Stimulated activated CD8-positive, alpha-beta memory T cell treated with anti-CD3 and anti-CD28 coated beads, Interleukin-15, amount 100 ng/mL, for 48 hours (primary cell): ENCODE results near the gene AQR.

ENCODE experiments used
- DNase-seq, 2 donors: peaks; one replicate each; pipeline ENCODE4 v3.0.0-alpha.2; 2020; ENCODE audit warnings: low read depth in 2 of 2

The AQR gene

DNA sequence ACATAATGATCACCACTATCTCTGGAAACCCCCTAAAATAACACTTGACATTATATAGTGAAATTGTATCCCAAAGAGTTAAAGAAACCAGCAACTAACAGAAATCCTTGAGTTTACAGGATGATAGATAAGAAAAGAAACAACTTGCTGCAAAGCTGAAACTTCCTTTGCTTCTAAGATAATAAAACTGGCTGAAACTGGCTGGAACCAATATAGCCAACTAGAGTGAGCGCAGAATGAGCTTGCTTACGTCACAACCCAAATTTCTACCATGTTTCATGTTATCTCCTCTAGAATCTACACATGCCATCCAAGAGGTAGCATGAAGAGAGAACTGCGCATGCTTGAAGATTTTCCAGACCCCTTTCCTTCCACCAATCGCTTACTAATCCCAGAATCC lies 90.4 kb downstream of the AQR start:
- DNase-seq = no peak

DNA sequence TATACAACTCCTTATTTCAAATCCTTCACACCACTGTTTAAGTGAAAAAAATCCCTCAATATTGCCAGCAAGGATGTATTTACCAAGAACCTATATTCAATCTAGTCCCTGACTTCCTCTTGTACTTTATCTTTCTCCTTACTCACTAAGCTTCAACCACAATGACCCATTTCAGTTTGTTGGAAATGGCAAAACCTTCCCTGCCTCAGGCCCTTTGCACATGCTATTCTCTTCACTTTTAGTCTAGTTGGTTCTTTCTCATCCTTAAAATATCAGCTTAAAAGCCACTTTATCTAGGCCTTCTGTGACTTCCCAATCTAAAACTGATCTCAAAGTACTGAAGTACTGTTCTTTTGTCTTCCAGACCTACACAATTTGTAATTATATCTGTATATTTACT lies 92.9 kb downstream of the AQR start:
- no peak for DNase-seq

DNA sequence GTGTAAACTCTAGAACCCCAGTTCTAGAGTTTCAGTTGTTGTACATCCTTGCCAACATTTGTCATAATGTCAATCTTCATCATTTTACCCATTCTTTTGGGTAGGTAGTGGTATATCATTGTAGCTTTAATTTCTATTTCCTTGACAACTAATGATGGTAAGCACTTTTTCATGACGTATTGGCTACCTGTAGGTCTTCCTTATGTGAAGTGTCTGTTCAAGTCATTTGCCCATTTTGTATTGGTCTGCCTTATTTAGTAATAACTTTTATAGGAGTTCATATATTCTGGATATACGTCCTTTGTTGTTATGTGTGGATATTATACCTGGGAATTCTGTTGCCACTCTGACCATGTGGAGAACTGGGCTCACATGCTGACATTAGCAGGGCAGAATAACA lies 100.4 kb downstream of the AQR start:
- DNase-seq = no peak

DNA sequence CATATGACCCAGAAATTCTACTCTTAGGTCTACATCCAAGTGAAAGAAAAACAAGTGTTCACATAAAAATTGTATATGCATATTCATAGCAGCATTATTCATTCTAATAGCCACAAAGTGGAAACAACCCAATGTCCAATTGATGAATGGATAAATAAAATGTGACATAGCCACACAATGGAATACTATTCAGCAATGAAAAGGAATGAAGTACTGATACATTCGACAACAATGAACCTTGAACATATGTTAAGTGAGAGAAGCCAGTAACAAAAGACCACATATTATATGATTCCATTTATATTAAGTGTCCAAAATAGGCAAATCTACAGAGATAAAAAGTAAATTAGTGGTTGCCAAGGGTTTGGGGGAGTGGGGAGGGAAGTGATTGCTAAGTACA lies 104.0 kb downstream of the AQR start:
- DNase-seq = no peak

DNA sequence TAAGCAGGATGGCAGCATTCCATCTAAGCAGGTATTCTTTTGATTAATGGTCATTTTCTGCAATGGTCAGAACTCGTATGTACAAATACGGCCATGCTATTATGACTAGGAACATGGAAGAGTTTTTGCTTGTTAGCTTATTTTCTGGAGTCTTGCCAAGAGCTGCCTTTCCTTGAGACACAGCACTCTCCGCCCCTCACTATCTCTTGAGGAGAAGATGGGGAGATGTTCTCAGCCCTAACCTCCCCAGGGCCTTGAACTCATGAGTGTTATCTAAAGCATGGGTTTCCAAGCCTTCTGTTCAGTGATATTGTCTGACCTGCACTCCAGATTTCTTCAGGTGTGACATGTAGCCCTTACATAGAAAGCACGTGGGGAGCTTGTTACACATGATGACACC lies 108.3 kb downstream of the AQR start:
- DNase-seq = no peak

DNA sequence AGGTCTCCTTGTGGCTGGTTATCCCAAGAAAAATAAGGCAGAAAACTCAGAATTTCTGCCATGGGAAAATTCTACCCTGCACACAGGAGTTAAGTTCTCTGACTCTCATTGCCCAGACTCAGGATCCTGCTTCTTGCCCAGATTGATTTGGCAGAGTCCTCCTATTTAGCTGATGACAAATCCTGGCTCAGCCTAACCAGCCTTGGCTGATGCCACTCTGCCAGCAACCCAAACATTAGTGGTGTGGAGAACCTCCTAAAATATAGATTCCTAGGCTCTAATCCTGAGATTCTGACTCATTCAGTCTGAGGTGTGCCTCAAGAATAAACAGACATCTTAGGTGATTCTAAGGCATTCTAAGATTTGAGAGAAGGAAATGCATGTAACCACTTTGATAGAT lies 113.6 kb downstream of the AQR start:
- DNase-seq = no peak

DNA sequence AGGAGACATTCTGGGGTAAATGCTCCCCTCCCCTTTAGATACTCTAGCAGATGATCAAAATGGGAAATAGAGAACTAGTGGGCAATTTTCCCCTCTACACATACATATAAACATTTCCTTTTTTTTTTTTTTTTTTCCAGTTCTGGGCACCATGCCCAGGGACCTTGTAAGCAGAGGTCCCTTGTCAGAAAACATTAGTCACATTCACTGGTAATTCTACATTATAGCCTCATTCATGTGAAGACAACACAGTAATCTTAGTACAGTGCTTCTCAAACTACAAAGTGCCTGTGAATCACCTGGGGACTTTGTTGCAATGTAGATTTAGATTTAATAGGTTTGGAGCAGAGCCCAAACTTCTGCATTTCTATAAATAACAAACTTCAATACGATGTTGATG lies 114.1 kb downstream of the AQR start:
- no peak for DNase-seq

DNA sequence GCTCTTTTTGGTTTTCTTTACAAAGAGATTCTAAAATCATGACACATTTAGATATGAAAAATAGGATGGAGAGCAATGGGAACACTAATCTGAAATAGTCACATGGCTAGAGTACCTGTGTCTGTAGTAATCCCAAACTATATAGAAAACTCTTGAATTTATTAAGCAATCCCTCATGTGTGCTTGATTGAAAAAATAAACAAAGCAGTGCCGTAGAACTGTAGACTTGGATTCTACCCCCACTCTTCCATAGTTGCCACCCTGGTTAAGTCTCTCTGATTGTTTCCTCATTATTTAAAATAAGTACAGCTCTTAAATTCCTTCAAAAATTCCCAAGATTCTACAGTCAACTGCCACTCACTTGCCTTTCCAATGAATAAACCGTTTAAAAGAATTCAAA lies 115.3 kb downstream of the AQR start:
- no peak for DNase-seq

DNA sequence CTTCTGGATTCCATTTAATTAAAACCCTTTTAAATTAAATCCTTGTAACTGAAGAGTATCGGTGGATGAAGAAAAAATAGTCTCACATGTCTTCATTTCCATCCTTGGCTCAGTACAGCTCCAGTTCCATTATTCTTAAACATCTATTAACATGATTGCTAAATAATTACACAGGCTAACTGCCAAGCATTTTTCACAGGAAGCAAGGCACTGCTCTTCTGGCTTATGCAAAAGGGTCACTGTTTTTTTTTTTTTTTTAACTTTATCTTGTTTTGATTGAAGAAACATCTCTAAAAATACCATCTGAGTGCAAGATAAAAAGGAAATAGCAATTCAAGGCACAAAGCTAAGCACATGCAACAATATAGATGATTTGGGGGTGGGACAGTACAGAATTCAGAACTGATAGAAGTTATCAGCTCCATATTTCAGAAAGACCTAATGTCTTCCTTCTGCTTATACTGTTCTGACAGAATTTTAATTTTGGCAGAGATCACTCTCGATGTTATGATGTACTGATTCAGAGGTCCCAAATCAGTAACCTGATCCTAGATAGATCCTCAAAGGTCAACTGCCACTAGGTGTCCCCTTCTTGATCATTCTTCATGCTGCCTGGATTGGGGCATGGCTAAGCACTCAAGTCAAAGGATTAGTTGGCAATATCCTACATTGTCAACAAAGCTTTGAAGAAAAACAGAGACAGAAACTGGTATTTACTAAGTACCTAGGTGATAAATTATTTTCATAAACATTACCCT lies 116.4 kb downstream of the AQR start:
- DNase-seq = no peak

DNA sequence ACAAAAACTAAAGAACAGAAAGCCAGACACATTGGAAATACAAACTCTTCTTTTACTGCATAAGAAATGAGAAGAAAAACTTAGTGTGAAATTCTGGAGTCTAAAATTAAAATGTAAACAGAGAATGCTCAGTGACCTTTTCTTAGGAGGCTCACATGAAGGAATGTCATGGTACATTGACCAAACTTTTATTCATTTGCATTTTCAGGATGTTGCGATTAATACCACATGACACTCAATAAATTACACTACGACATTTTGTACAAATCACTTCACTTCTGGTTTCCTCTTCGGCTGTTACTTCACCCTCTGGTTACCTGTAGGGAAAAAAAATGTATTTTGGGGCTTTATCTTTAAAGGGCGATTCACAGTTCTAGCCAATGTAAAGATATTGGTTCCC lies 117.8 kb downstream of the AQR start:
- DNase-seq = no peak

DNA sequence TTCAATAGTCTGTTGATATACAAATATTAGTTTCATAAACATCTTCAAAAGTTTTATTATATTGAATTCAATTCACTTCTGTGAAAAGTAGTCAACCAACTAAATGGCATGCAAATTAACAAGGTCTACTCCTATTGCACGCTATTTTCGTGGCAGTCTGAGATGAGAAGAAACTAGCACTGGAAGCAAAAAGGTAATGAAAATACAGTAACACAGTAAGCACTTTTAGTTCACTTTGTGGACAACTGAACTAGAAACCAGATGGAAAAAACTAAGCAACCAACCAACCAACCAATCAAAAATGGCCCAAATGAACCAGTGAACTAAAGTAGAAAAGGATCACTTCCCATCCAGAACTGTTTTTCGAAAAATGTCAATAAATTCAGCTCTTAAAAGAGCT lies 118.5 kb downstream of the AQR start:
- no peak for DNase-seq

DNA sequence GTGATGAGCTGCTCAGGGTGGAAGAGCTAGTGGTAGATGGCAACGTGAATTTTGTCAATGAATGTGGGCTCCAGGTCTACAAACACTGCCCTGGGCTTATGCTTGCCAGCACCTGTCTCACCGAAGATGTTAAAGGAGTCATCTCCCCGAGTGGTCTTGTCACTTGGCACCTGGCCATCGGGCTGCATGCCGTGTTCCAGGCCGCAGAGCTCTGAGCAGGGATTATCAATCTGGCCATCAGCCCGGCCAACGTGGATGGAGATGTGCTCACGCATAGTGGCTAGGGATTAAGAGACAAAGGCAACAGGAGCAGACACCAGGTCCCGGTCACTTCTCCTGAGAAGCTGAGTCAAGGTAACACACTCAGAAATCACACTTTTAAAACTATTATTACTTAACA lies 119.4 kb downstream of the AQR start:
- no peak for DNase-seq

DNA sequence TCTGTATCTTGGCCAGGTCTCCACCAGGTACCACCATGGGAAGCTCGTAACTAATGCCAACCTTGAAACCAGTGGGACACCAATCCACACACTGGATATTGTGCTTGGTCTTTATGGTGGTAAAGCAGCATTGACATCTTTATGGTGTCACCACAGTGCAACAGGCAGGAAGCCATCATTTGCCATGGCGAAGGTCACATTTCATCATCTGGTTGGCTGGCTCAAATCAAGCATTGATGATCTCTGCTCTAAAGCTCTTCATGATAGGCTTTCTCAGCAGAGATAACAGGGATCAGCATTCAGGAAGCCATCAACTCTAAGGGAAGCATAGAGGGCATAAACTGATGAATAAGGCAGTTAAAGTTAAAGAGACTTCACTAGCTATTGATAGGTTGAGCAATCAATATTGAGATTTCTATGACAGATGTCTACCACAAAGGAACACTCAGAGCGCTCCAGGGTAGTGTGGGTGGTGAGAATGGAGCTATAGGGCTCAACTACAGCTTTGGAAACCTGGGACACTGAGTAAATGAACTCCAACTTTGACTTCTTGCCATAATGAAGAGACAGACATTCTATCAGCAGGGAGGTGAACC lies 120.1 kb downstream of the AQR start:
- no peak for DNase-seq

DNA sequence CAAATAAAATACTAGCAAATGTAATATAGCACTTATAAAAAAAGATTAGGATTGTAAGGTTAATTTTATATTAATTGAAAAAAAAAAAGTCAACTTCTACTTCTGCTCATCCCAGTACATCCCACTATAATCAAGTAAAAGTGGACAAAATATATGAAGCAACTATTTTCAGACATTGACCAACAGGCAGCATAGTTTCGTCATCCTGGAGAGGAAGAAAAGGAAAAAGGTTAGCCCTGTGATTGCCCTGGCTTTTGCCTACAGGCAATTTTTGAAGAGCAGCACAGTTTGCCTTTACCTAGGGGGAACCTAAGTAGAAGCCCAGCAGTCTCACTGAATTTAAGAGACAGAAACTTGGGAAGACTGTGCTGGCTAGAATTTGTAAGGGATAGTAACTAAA lies 121.9 kb downstream of the AQR start:
- DNase-seq = no peak

DNA sequence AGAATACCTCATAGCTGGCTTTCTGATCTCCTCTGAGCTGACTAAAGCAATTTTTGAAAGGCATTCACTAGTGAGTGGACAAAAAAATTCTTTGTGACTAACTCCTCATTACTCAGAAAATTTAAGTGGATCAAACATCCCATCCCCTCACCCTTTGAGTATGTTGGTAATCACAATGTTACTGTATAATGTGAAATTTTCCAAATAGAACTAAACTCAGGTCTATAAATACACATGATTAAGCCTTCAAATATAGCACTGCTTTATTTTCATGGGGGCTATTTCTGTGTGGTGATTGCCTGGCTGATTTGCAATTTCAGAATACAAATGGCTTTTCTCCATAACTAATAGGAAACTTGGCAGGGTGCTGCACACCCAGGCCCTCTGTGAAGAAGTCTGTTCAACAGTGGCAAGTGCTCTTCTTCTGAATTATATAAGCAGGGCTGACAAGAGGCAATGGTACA lies 128.2 kb downstream of the AQR start:
- no peak for DNase-seq

DNA sequence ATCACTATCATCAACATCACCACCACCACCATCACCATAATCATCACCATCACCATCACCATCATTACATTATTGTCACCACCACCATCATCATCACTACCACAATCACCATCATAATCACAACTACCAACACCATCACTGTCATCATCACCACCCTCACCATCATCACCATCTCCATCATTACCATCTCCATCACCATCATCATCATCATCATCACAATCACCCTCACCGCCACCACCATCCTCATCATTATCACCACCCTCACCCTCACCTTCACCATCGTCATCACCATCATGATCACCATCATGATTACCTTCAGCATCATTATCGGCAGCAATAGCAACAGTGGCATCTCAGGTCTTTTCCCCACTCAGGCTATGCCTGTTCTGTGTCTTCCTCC lies 131.3 kb downstream of the AQR start:
- DNase-seq = no peak

DNA sequence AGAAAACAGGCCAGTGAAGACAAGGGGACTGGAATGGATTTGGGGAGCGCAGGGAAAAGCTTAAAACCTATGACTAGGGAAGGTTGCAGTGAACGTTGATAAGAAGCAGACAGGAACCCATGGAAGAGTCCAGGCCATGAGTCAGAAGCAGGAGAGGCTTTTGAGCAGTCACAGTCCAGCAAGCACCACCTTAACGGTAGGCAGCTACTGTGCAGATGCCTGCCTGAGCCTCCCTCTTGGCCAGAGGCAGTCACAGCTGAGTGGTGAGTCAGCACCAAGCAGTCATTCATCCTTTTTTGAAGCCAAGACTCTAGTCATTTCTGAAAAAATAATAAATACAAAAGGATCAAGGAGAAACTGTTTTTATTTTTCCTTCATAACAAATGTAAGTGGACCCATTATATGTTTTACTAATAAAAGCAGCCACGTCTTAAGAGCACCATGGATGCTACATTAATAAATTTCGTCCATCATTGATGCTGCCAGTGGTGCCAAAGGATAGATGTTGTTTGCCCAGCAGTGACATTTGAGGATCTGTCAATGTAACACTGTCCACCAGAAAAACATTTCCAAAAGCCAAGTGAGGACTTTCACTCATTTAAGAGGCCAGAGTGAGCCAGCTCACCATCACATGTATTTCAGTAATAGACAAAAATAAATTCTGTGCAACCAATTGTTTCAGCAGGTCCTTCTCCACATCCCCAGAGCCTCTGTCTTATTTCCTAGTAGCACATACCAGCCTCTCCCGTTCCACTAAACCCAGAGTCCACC lies 132.1 kb downstream of the AQR start:
- no peak for DNase-seq

DNA sequence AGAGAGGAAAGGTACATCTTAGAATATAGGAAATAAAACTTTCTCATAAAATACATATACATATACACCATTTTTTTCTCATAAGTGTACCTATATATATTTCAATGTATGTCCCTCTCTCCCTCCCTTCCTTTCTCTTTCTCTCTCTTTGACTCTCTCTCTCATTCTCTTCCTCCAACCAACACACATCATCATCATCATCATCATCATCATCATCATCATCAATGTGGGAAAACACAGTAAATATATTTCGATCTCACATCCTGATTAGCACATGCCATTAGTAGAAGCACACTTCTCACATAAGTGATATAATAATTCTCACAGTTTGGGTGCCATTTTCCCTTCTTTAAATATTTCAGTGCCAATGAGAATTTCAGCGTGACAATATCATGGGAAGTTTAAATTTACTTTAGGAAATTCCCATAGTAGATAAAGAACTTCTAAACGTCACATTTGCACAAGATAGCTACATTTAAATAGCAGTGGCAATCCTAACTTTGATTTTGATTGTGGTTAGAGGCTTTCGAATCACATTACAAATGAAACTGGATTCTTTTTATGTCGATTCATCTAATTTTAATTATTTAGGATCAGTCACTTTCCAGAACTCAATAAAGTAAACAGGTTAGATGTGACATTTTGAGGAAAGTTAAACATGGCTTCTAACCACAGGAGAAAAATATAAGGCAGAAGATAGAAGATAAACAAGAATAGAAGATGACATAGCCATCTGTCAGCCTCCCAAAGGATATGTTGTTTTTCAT lies 141.2 kb downstream of the AQR start:
- DNase-seq = no peak

DNA sequence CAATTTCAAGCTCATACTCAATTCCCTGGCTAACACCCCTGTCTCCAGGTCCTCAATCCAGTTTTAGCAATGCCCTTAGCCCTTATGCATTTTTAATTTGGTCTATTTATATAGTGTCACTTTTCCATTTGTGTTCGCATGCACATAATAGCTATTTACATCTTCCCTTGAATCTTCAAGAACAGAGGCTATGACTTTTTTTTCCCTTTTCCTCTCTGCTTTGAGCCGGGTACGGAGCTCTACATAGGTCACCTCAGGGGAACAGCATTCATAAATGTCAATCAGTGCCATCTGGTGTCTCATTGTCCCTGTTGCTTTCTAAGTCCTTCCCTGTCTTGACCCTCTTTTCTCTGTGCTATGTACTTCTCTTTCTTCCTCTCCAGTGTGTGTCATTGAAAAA lies 147.7 kb downstream of the AQR start:
- DNase-seq = no peak

DNA sequence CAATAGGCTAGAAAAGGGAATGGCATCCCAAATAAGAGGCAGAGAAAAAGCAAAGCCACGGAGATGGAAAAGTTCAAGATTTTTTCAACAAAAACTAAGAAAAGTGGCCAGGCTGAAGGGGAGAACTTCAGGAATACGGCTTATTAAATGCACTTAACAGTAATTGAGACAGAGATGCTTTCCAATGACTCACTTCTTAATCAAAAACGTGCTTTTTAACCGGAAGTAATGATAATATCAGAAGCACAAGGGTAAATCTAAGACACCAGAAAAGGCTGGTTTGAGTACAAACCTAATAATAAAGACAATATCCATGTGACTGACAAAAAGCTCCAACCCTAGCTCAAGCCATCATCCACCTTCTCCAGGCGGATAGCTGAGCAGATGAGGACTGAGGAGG lies 149.4 kb downstream of the AQR start:
- DNase-seq = no peak

DNA sequence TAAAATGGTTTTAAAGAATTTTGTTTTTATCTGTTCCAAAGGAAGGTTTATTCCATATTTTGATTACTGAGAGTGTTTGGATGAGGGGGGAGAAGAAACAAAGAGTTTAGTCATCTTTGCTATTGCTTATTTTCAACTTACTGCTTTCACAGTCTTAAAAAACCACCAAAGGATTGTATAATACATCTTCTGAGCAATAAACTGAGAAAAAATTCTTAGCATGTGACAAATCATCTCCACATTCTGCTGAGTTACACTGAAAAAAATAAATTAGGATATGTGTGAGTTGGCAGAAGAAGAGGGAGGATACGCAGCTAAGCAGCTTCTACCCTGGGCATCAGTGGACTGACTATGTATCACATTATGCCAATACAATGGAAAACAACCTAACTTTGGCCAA lies 151.0 kb downstream of the AQR start:
- DNase-seq = no peak

DNA sequence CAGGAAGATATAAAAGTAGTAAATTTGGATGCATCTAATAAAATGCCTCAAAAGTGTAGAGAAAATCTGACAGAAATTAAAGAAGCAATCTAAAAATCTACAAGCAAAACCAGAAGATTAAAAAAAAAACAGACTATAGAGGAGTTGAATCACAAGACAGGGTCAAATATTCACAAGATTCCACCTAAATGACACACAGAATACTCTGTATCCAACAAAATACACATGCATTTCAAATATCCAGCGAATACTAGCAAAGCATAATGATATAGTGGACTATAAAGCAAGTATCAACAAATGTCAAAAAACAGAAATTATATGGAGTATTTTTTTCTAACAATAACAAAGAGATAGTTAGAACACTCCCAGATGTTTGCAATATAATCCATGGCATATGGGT lies 153.7 kb downstream of the AQR start:
- no peak for DNase-seq
